HCT116 (cell line): ENCODE measurements around the gene RPS6KA6. TPM values are rescaled to one million over a fixed set of nuclear protein-coding genes. Genes with fewer than 3 reads are reported as not detected.

Source experiments
- ATAC-seq: fragments of 200-7000 bp; cut with Tn5 transposase; 2 replicates; pipeline ENCODE4 v1.9.1; 2020; ENCODE audit warnings: mild to moderate bottlenecking, moderate library complexity
- Bru-seq: library from RNA; stranded (reverse); fragments of 400-500 nt; gene quantifications from one replicate; lab custom pipeline; 2021; lab: Mats Ljungman, UMichigan
- BruChase-seq, 2 experiments: library from RNA; stranded (reverse); fragments of 400-500 nt; gene quantifications; one replicate each; lab custom pipeline; 2021; lab: Mats Ljungman, UMichigan
- BruUV-seq: library from RNA; stranded (reverse); fragments of 400-500 nt; replicated peaks from 2 replicates; lab custom pipeline; 2021; lab: Mats Ljungman, UMichigan
- CTCF ChIA-PET: fragments of 300-600 bp; sonication (Branson Sonifier 250); formaldehyde crosslinking; loops from one replicate; lab custom pipeline; 2021; ENCODE audit warnings: antibody characterized with exemption; lab: Charles Lee
- POLR2A ChIA-PET: fragments of 300-600, 350-600 bp; sonication (Branson Sonifier 250); formaldehyde crosslinking; loops from one replicate; lab custom pipeline; 2021; ENCODE audit warnings: antibody characterized with exemption; lab: Charles Lee
- RAD21 ChIA-PET, 2 experiments: fragments of 300-600 bp; sonication (Branson Sonifier 250); formaldehyde crosslinking; loops; one replicate each; lab custom pipeline; 2023; ENCODE audit warnings: low total read pairs in 2 of 2; ENCODE audit not compliant: uncharacterized antibody in 2 of 2, unreplicated experiment in 2 of 2, low non-redundant PET in 1 of 2; lab: Charles Lee
- DNase-seq: peaks from one replicate; pipeline ENCODE4 v3.0.0-alpha.2; 2010; ENCODE audit warnings: low read depth, low spot score
- H2AFZ ChIP-seq: fragments of 200-600 bp; shearing (Covaris generic), sonication (generic); 2 replicates; pipeline ENCODE4 v1.6.1; 2017; ENCODE audit warnings: low read depth, mixed run types, mixed read lengths, antibody characterized with exemption, low read length; ENCODE audit not compliant: poor library complexity, severe bottlenecking
- H3K27ac ChIP-seq: 2 replicates; pipeline ENCODE4 v1.5.1; 2012; ENCODE audit warnings: low read depth, low read length
- H3K27me3 ChIP-seq: fragments of 200-600 bp; sonication (generic); 2 replicates; pipeline ENCODE4 v1.6.1; 2016; ENCODE audit warnings: mixed run types, low read length, mixed read lengths; ENCODE audit not compliant: insufficient read depth
- H3K36me3 ChIP-seq, 2 experiments: fragments of 200-500 bp in 1 of 2; fragments of 200-600 bp in 1 of 2; sonication (Bioruptor generic) in 1 of 2; sonication (generic) in 1 of 2; 2 replicates each; pipeline versions ENCODE4 v1.5.1 to v1.6.1; 2014 to 2016; ENCODE audit warnings: low read length in 2 of 2, inconsistent platforms in 1 of 2, mixed read lengths in 1 of 2, mixed run types in 1 of 2; ENCODE audit not compliant: insufficient read depth in 2 of 2, control insufficient read depth in 1 of 2
- H3K4me1 ChIP-seq, 2 experiments: fragments of 200-600 bp in 1 of 2; sonication (generic) in 1 of 2; 2 replicates each; pipeline versions ENCODE4 v1.5.1 to v1.6.1; 2012 to 2017; ENCODE audit warnings: low read length in 2 of 2, inconsistent platforms in 1 of 2, mild to moderate bottlenecking in 1 of 2, mixed read lengths in 1 of 2, mixed run types in 1 of 2, moderate library complexity in 1 of 2; ENCODE audit not compliant: insufficient read depth in 2 of 2, control insufficient read depth in 1 of 2
- H3K4me2 ChIP-seq: fragments of 200-600 bp; sonication (generic); 2 replicates; pipeline ENCODE4 v1.6.1; 2017; ENCODE audit warnings: mixed run types, low read length, mixed read lengths
- H3K4me3 ChIP-seq, 2 experiments: fragments of 200-600 bp in 1 of 2; sonication (generic) in 1 of 2; replicated peaks in 1 of 2; 2 replicates each; pipeline ENCODE4 v1.5.1; 2011 to 2016; ENCODE audit warnings: low read length in 2 of 2, control low read depth in 1 of 2, low read depth in 1 of 2, mild to moderate bottlenecking in 1 of 2, mixed read lengths in 1 of 2, mixed run types in 1 of 2
- H3K79me2 ChIP-seq: fragments of 200-600 bp; sonication (generic); 2 replicates; pipeline ENCODE4 v1.6.1; 2017; ENCODE audit warnings: mild to moderate bottlenecking, mixed run types, low read length, moderate library complexity, mixed read lengths; ENCODE audit not compliant: insufficient read depth
- H3K9ac ChIP-seq: fragments of 200-600 bp; sonication (generic); 2 replicates; pipeline ENCODE4 v1.6.1; 2016; ENCODE audit warnings: low read length, mixed read lengths
- H3K9me2 ChIP-seq: fragments of 200-600 bp; sonication (generic), shearing (Covaris generic); 2 replicates; pipeline ENCODE4 v1.6.1; 2017; ENCODE audit warnings: mixed run types, mild to moderate bottlenecking, moderate library complexity; ENCODE audit not compliant: insufficient read depth
- H3K9me3 ChIP-seq, 2 experiments: fragments of 200-500 bp in 1 of 2; fragments of 200-600 bp in 1 of 2; sonication (Bioruptor generic) in 1 of 2; sonication (generic) in 1 of 2; 2 replicates each; pipeline ENCODE4 v1.6.1; 2014 to 2017; ENCODE audit warnings: low read length in 2 of 2, mixed read lengths in 2 of 2, inconsistent platforms in 1 of 2, low read depth in 1 of 2, mild to moderate bottlenecking in 1 of 2, mixed run types in 1 of 2, moderate library complexity in 1 of 2; ENCODE audit not compliant: control insufficient read depth in 1 of 2, insufficient read depth in 1 of 2
- H4K20me1 ChIP-seq: fragments of 200-600 bp; sonication (generic), shearing (Covaris generic); 2 replicates; pipeline ENCODE4 v1.6.1; 2017; ENCODE audit warnings: mixed run types, mild to moderate bottlenecking, moderate library complexity; ENCODE audit not compliant: insufficient read depth
- ATF3 ChIP-seq: IDR thresholded peaks from 2 replicates; pipeline ENCODE4 v1.6.1; 2012
- CBX3 ChIP-seq: IDR thresholded peaks from 2 replicates; pipeline ENCODE4 v1.6.1; 2012; ENCODE audit warnings: low read depth
- CEBPB ChIP-seq: IDR thresholded peaks from 2 replicates; pipeline ENCODE4 v1.6.1; 2012; ENCODE audit warnings: low read depth
- EGR1 ChIP-seq: IDR thresholded peaks from 2 replicates; pipeline ENCODE4 v1.6.1; 2012; ENCODE audit warnings: low read depth
- ELF1 ChIP-seq: IDR thresholded peaks from 2 replicates; pipeline ENCODE4 v1.6.1; 2012; ENCODE audit warnings: low read depth, borderline replicate concordance
- EZH2 ChIP-seq: fragments of 200-600 bp; sonication (generic); IDR thresholded peaks from 2 replicates; pipeline ENCODE4 v1.6.1; 2017; ENCODE audit warnings: antibody characterized with exemption, mixed run types
- FOSL1 ChIP-seq: IDR thresholded peaks from 2 replicates; pipeline ENCODE4 v1.6.1; 2012; ENCODE audit warnings: low read depth
- JUND ChIP-seq: IDR thresholded peaks from 2 replicates; pipeline ENCODE4 v1.6.1; 2012
- RAD21 ChIP-seq: IDR thresholded peaks from 2 replicates; pipeline ENCODE4 v1.6.1; 2012; ENCODE audit warnings: low read depth, mild to moderate bottlenecking
- REST ChIP-seq: IDR thresholded peaks from 2 replicates; pipeline ENCODE4 v1.6.1; 2012; ENCODE audit warnings: low read depth
- TCF7L2 ChIP-seq: IDR thresholded peaks from 2 replicates; pipeline ENCODE4 v1.7.0; 2011; ENCODE audit warnings: borderline replicate concordance, inconsistent platforms; ENCODE audit not compliant: insufficient read depth, insufficient read length; ENCODE audit errors: extremely low read depth
- ZBTB33 ChIP-seq: IDR thresholded peaks from 2 replicates; pipeline ENCODE4 v1.6.1; 2011; ENCODE audit warnings: mild to moderate bottlenecking, low read length, moderate library complexity; ENCODE audit not compliant: insufficient replicate concordance; ENCODE audit errors: extremely low read depth
- ZFX ChIP-seq: fragments of 450-650 bp; IDR thresholded peaks from 2 replicates; pipeline ENCODE4 v1.6.1; 2017
- intact Hi-C: fragments of 100-400 bp; cut with micrococcal nuclease; formaldehyde crosslinking; loops from 2 replicates; pipeline ENCODE4 v1.10.0; 2022
- long read RNA-seq: library from polyadenylated mRNA; unstranded; transcript quantifications from one replicate; pipeline ENCODE4 v2.0.0, GENCODE V29; 2021; ENCODE audit not compliant: unreplicated experiment
- polyA plus RNA-seq: library from polyadenylated mRNA; unstranded; fragments of >200 nt; gene quantifications from 2 replicates; pipeline ENCODE4 v1.2.1, GENCODE V29; 2012; ENCODE audit warnings: missing spikeins
- total RNA-seq: library from RNA; stranded (reverse); gene quantifications from one replicate; pipeline ENCODE4 v1.2.1, GENCODE V29; 2021; ENCODE audit not compliant: unreplicated experiment

The RPS6KA6 gene
- total RNA-seq (not detected), Bru-seq, nascent RNA (percentile 6 among the genes with signal in this experiment), BruChase-seq, experiment 1, labeled RNA remaining after a 6-hour chase (percentile 7 among the genes with signal in this experiment), BruChase-seq, experiment 2, labeled RNA remaining after a 2-hour chase (percentile 7 among the genes with signal in this experiment)
- not detected in 2 replicates for polyA plus RNA-seq
- long read RNA-seq: 0 reads

GRCh38 chrX:84187533-84188319 is at the start of gene RPS6KA6:
RPS6KA6 (minus strand) TSS chrX:84188199; CDS start chrX:84187899, 300 bp downstream.
- Histone ChIP-seq H3K79me2 (no peaks in the 10 kb centered on the region), H4K20me1 (no peaks in the 10 kb centered on the region), H3K4me3 (no peak within 1 kb of the TSS), H3K4me1 (no peaks in the 10 kb centered on the region), H3K9me2 (no peaks in the 10 kb centered on the region), H2AFZ (no peak within 1 kb of the TSS), H3K9ac (no peak within 1 kb of the TSS), H3K4me2 (no peak within 1 kb of the TSS), H3K36me3 (no peaks in the 10 kb centered on the region), H3K9me3 (no peaks in the 10 kb centered on the region), H3K27me3 (no peaks in the 10 kb centered on the region), H3K27ac (no peak within 1 kb of the TSS)
- ATAC-seq: no peak
- no peak for DNase-seq
- no peak for TF ChIP-seq RAD21
- TF ChIP-seq CEBPB: no peak
- TF ChIP-seq ELF1: no peak
- no peak for TF ChIP-seq EZH2
- TF ChIP-seq TCF7L2: no peak
- no peak for TF ChIP-seq ZBTB33
- TF ChIP-seq CBX3: no peak
- no peak for TF ChIP-seq REST
- TF ChIP-seq FOSL1: no peak
- no peak for TF ChIP-seq ATF3
- TF ChIP-seq JUND: no peak
- TF ChIP-seq ZFX: no peak
- TF ChIP-seq EGR1: no peak
- intact Hi-C loops: no loop called here
- ChIA-PET POLR2A (no interaction called here), CTCF (no interaction called here), RAD21 (no interaction called here)
- no TSS peak for BruUV-seq
